H1 (cell line): Measurements from ENCODE around the gene MYOM1. TPM values are rescaled to one million over a fixed set of nuclear protein-coding genes. Genes with fewer than 3 reads are reported as not detected.

Source experiments
- CTCF ChIA-PET: fragments of 300-600 bp; sonication (Branson Sonifier 250); formaldehyde crosslinking; loops from one replicate; lab custom pipeline; 2021; ENCODE audit not compliant: partially characterized antibody; lab: Charles Lee
- POLR2A ChIA-PET: fragments of 300-600 bp; sonication (Branson Sonifier 250); formaldehyde crosslinking; loops from one replicate; lab custom pipeline; 2021; ENCODE audit warnings: inconsistent platforms; ENCODE audit not compliant: partially characterized antibody; lab: Charles Lee
- DNase-seq, 2 experiments: peaks; one replicate each; pipeline versions ENCODE4 v3.0.0 to v3.0.0-alpha.2; 2010 to 2022; ENCODE audit warnings: low spot score in 2 of 2, low read depth in 1 of 2, mixed read lengths in 1 of 2
- FAIRE-seq: peaks from 2 replicates; lab custom pipeline; 2011; peaks lifted over from hg19 to GRCh38; lab: Jason Lieb, UNC
- H2AFZ ChIP-seq: 2 replicates; pipeline ENCODE4 v1.8.1; 2012; ENCODE audit warnings: low read length, inconsistent platforms
- H2AK5ac ChIP-seq: 2 replicates; pipeline ENCODE4 v1.6.1; 2013; ENCODE audit warnings: low read depth, low read length
- H2BK120ac ChIP-seq: replicated peaks from 2 replicates; pipeline ENCODE3; 2013; ENCODE audit warnings: low read depth, low read length, inconsistent platforms
- H2BK12ac ChIP-seq: 2 replicates; pipeline ENCODE4 v1.6.1; 2013; ENCODE audit warnings: low read depth, low read length
- H2BK15ac ChIP-seq: 2 replicates; pipeline ENCODE4 v1.6.1; 2013; ENCODE audit warnings: low read length
- H2BK20ac ChIP-seq: 2 replicates; pipeline ENCODE4 v1.6.1; 2013; ENCODE audit warnings: low read length
- H2BK5ac ChIP-seq: 2 replicates; pipeline ENCODE4 v1.6.1; 2013; ENCODE audit warnings: low read depth, low read length
- H3K14ac ChIP-seq: 2 replicates; pipeline ENCODE4 v1.6.1; 2013; ENCODE audit warnings: inconsistent platforms; ENCODE audit not compliant: insufficient read length
- H3K18ac ChIP-seq: 2 replicates; pipeline ENCODE4 v1.6.1; 2013; ENCODE audit warnings: low read length; ENCODE audit errors: extremely low read depth
- H3K23ac ChIP-seq: 2 replicates; pipeline ENCODE4 v1.6.1; 2013; ENCODE audit warnings: inconsistent platforms; ENCODE audit not compliant: insufficient read length
- H3K23me2 ChIP-seq: 2 replicates; pipeline ENCODE4 v1.6.1; 2013; ENCODE audit warnings: low read depth, low read length
- H3K27ac ChIP-seq: 2 replicates; pipeline ENCODE4 v1.6.1; 2011; ENCODE audit warnings: low read depth, low read length, inconsistent platforms
- H3K27me3 ChIP-seq, 4 experiments: replicated peaks in 1 of 4; 1 replicate in 1 of 4; 2 replicates in 3 of 4; pipeline versions ENCODE4 v1.6.1 to v1.8.1; 2011 to 2013; ENCODE audit warnings: low read length in 3 of 4, mild to moderate bottlenecking in 3 of 4, inconsistent platforms in 2 of 4, mixed read lengths in 2 of 4, moderate library complexity in 1 of 4; ENCODE audit not compliant: control insufficient read depth in 3 of 4, insufficient read depth in 3 of 4; ENCODE audit errors: extremely low read depth in 1 of 4
- H3K36me3 ChIP-seq, 4 experiments: 2 replicates each; pipeline versions ENCODE4 v1.6.1 to v1.8.1; 2011 to 2013; ENCODE audit warnings: mild to moderate bottlenecking in 4 of 4, low read length in 3 of 4, moderate library complexity in 2 of 4, control low read depth in 1 of 4, inconsistent platforms in 1 of 4; ENCODE audit not compliant: insufficient read depth in 4 of 4, control insufficient read depth in 2 of 4
- H3K4ac ChIP-seq: replicated peaks from 2 replicates; pipeline ENCODE3; 2013; ENCODE audit warnings: low read length, low read depth, mixed read lengths, inconsistent platforms; ENCODE audit not compliant: insufficient read length
- H3K4me1 ChIP-seq, 4 experiments: replicated peaks in 1 of 4; 1 replicate in 1 of 4; 2 replicates in 3 of 4; pipeline versions ENCODE4 v1.6.1 to v1.8.1; 2011 to 2013; ENCODE audit warnings: low read length in 3 of 4, inconsistent platforms in 2 of 4, mixed read lengths in 1 of 4; ENCODE audit not compliant: insufficient read depth in 4 of 4, control insufficient read depth in 3 of 4
- H3K4me2 ChIP-seq, 2 experiments: 2 replicates each; pipeline versions ENCODE4 v1.6.1 to v1.8.1; 2011 to 2013; ENCODE audit warnings: low read depth in 2 of 2, low read length in 2 of 2, control low read depth in 1 of 2, inconsistent platforms in 1 of 2, mild to moderate bottlenecking in 1 of 2; ENCODE audit not compliant: insufficient read depth in 1 of 2
- H3K4me3 ChIP-seq, 4 experiments: fragments of 200-600, 300-600 bp in 1 of 4; sonication (generic), shearing (Covaris generic), sonication (Bioruptor Twin) in 1 of 4; 2 replicates each; pipeline versions ENCODE4 v1.5.1 to v1.8.1; 2011 to 2016; ENCODE audit warnings: low read length in 4 of 4, low read depth in 3 of 4, control low read depth in 2 of 4, inconsistent platforms in 2 of 4, mild to moderate bottlenecking in 2 of 4, mixed read lengths in 1 of 4, moderate library complexity in 1 of 4; ENCODE audit not compliant: insufficient read depth in 2 of 4; ENCODE audit errors: extremely low read depth in 1 of 4
- H3K56ac ChIP-seq: replicated peaks from 2 replicates; pipeline ENCODE3; 2013; ENCODE audit warnings: low read depth, mild to moderate bottlenecking, mixed read lengths, low read length, inconsistent platforms; ENCODE audit not compliant: insufficient read length
- H3K79me1 ChIP-seq: 2 replicates; pipeline ENCODE4 v1.6.1; 2013; ENCODE audit warnings: low read depth, low read length, control low read depth
- H3K79me2 ChIP-seq, 2 experiments: 2 replicates each; pipeline versions ENCODE4 v1.6.1 to v1.8.1; 2012 to 2013; ENCODE audit warnings: low read length in 2 of 2, mild to moderate bottlenecking in 2 of 2, inconsistent platforms in 1 of 2; ENCODE audit not compliant: insufficient read depth in 2 of 2, control insufficient read depth in 1 of 2
- H3K9ac ChIP-seq, 4 experiments: replicated peaks in 1 of 4; 1 replicate in 1 of 4; 2 replicates in 3 of 4; pipeline versions ENCODE4 v1.6.1 to v1.8.1; 2011 to 2013; ENCODE audit warnings: low read depth in 3 of 4, low read length in 3 of 4, control low read depth in 2 of 4, mild to moderate bottlenecking in 2 of 4, moderate library complexity in 2 of 4, inconsistent platforms in 1 of 4; ENCODE audit errors: extremely low read depth in 1 of 4
- H3K9me3 ChIP-seq, 2 experiments: 2 replicates each; pipeline versions ENCODE4 v1.6.1 to v1.8.1; 2012 to 2013; ENCODE audit warnings: mild to moderate bottlenecking in 2 of 2, moderate library complexity in 2 of 2, control low read depth in 1 of 2, inconsistent platforms in 1 of 2, low read depth in 1 of 2, low read length in 1 of 2, mixed read lengths in 1 of 2; ENCODE audit not compliant: insufficient read depth in 2 of 2
- H4K20me1 ChIP-seq, 2 experiments: replicated peaks in 1 of 2; 2 replicates each; pipeline versions ENCODE3 to v1.8.1; 2011 to 2013; ENCODE audit warnings: inconsistent platforms in 2 of 2, low read length in 2 of 2, mild to moderate bottlenecking in 1 of 2; ENCODE audit not compliant: insufficient read depth in 2 of 2, control insufficient read depth in 1 of 2
- H4K5ac ChIP-seq: 2 replicates; pipeline ENCODE4 v1.6.1; 2013; ENCODE audit warnings: low read length, low read depth, mixed read lengths, inconsistent platforms; ENCODE audit not compliant: insufficient read length
- H4K8ac ChIP-seq: 2 replicates; pipeline ENCODE4 v1.8.0; 2013; ENCODE audit warnings: mild to moderate bottlenecking, moderate library complexity, low read length, inconsistent platforms; ENCODE audit not compliant: insufficient read depth; ENCODE audit errors: extremely low read depth
- H4K91ac ChIP-seq: replicated peaks from 2 replicates; pipeline ENCODE3; 2013; ENCODE audit warnings: low read length, mixed read lengths, inconsistent platforms; ENCODE audit not compliant: insufficient read length
- CBX8 ChIP-seq: fragments of 300-800, 300-1000 bp; sonication (generic); IDR thresholded peaks from 2 replicates; pipeline ENCODE4 v1.7.1; 2016; ENCODE audit warnings: low read depth, low read length, borderline replicate concordance
- E2F6 ChIP-seq: IDR thresholded peaks from 2 replicates; pipeline ENCODE4 v1.6.1; 2012; ENCODE audit warnings: inconsistent platforms
- FOSL1 ChIP-seq: IDR thresholded peaks from 2 replicates; pipeline ENCODE4 v1.6.1; 2011; ENCODE audit warnings: mild to moderate bottlenecking, low read depth, low read length, moderate library complexity; ENCODE audit not compliant: insufficient read depth
- KDM1A ChIP-seq: fragments of 200-600, 300-600 bp; sonication (generic); IDR thresholded peaks from 2 replicates; pipeline ENCODE4 v1.7.1; 2016; ENCODE audit warnings: mild to moderate bottlenecking, low read length, borderline replicate concordance
- RAD21 ChIP-seq, 2 experiments: IDR thresholded peaks in 1 of 2; conservative IDR thresholded peaks in 1 of 2; 2 replicates each; pipeline ENCODE4 v1.6.1; 2011; ENCODE audit warnings: low read depth in 2 of 2, low read length in 2 of 2, improper control_type of control experiment in 1 of 2, inconsistent platforms in 1 of 2, mild to moderate bottlenecking in 1 of 2, moderate library complexity in 1 of 2
- TBP ChIP-seq: IDR thresholded peaks from 2 replicates; pipeline ENCODE4 v1.6.1; 2011; ENCODE audit warnings: low read depth, low read length, improper control_type of control experiment
- TCF12 ChIP-seq: IDR thresholded peaks from 2 replicates; pipeline ENCODE4 v1.6.1; 2011; ENCODE audit warnings: low read depth, mild to moderate bottlenecking, low read length
- WGBS, 2 experiments: shearing (Covaris generic) in 1 of 2; methylation state at CpG; one replicate each; pipeline versions ENCODE4 v1.1.6 to v1.1.7; 2013 to 2015; ENCODE audit warnings: low lambda C conversion rate in 2 of 2, mixed read lengths in 2 of 2, inconsistent platforms in 1 of 2, low coverage in 1 of 2, missing lambda C conversion rate in 1 of 2; ENCODE audit not compliant: insufficient replicate concordance in 2 of 2, insufficient coverage in 1 of 2, insufficient read length in 1 of 2; ENCODE audit errors: extremely low coverage in 1 of 2, missing lambda C conversion rate in 1 of 2; 5-methylcytosine and 5-hydroxymethylcytosine counted together
- polyA plus RNA-seq, 7 experiments: library from polyadenylated mRNA; depleted of rRNA in 3 of 7; stranded (reverse) in 5 of 7; unstranded in 2 of 7; fragments of >200 nt in 5 of 7; fragments of 200-250 nt in 2 of 7; gene quantifications; 1 replicate in 5 of 7; 2 replicates in 1 of 7; 4 replicates in 1 of 7; pipeline versions ENCODE4 v1.2.1 to v1.2.3, GENCODE V29; 2011 to 2013; ENCODE audit warnings: missing spikeins in 2 of 7, mixed read lengths in 2 of 7
- total RNA-seq: library from RNA; stranded (reverse); fragmentation: NEBNext Ultra II Directional; extraction: Animal tissue kit (Norgen Biotek cat#: 25700); gene quantifications from 2 replicates; pipeline ENCODE4 v1.2.1, GENCODE V29; 2021
- TF ChIP-seq, protein P1 (sequence below): IDR thresholded peaks from 2 replicates; pipeline ENCODE4 v1.6.1; 2011; ENCODE audit warnings: low read depth, mild to moderate bottlenecking, low read length; ENCODE audit not compliant: insufficient read depth

Gene MYOM1
- total and polyA plus RNA-seq, 2 of the 8 experiments (the other 6 are each of a cell fraction or from before 2014, with no cell fraction given) = 0.06 to 0.32 TPM

DNA sequence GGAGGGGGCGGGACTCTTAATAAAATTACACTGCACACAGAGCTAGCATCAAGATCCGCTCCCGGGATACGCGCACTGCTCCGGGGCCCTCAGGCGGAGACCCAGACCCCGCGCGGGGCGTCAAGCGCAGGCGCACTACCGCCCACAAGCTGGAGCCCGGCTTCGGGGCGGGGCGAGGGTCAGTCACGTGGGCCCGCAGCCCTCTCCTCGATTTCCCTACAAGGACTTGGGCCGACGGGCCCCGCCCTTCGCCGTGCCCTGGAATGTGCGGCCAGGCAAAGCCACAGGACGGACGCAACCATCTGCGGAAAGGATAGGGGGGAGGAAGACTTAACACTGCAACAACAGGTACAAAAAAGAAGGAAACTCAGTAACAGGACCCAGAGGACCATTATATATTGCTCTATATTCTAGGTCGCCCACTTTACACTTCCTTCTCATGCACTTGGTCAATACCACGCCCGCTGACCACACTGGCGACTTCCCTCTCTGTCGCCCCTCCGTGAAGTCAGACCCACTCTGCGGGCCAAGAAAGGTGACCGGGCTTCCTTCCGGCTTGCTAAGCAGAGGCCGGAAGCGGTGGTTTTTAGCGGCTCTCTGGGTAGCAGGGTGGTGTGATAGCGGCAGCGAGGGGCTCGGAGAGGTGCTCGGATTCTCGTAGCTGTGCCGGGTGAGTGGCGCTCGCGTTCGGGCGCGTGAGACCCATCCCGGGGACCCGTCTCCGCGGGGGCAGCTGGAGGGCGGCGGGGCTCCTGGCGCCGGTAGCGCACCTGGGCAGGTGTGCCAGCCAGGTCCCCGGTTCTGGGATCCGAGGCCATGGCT is 27.7 kb upstream of the MYOM1 start, which contains the start of gene MYL12A:
Gene MYL12A (plus strand): TSS at position 562 of the 822 bp plus-strand sequence. CDS start 5,447 bp downstream, outside the sequence.
- Histone ChIP-seq H2AFZ (peak within 1 kb of the TSS; percentile 97; the same call in 1 of the 2 replicates), H2BK20ac (peak within 1 kb of the TSS; percentile 68; the same call in 1 of the 2 replicates), H3K36me3 (peaks cover 0 to 4% (median 2%) of the 10 kb centered on the region in 4 experiments; a peak in 4 of 8 replicates), H3K4ac (no peak within 1 kb of the TSS), H2BK5ac (peak within 1 kb of the TSS; percentile 99), H3K23ac (no peak within 1 kb of the TSS), H4K5ac (peak within 1 kb of the TSS; percentile 99), H4K20me1 (peaks cover 4 to 10% of the 10 kb centered on the region in 2 experiments), H3K4me3 (peak within 1 kb of the TSS; percentile 86 to 91 (median 89)), H2AK5ac (0 out of 2 replicates have a peak within 1 kb of the TSS, but pooled peaks have one; percentile 46), H3K18ac (peak within 1 kb of the TSS; percentile 92), H3K56ac (peak within 1 kb of the TSS; percentile 84), H3K4me1 (peaks cover 0 to 9% (median 1%) of the 10 kb centered on the region in 4 experiments; a peak in 2 of 7 replicates), H4K91ac (peak within 1 kb of the TSS; percentile 82), H3K9me3 (0 out of 4 replicates have a peak, but pooled peaks cover 0 to under 1% of the 10 kb centered on the region in 2 experiments), H3K79me1 (no peaks in the 10 kb centered on the region), H3K79me2 (peaks cover 8 to 48% of the 10 kb centered on the region in 2 experiments; a peak in 3 of 4 replicates), H3K27ac (peak within 1 kb of the TSS; percentile 99), H2BK120ac (no peak within 1 kb of the TSS), H3K14ac (no peak within 1 kb of the TSS), H3K23me2 (peaks cover 7% of the 10 kb centered on the region; the same call in 1 of the 2 replicates), H3K27me3 (no peaks in the 10 kb centered on the region), H2BK12ac (peak within 1 kb of the TSS; percentile 94), H3K9ac (peak within 1 kb of the TSS; percentile 93 to 99 (median 98)), H2BK15ac (0 out of 2 replicates have a peak within 1 kb of the TSS, but pooled peaks have one; percentile 81), H4K8ac (peak within 1 kb of the TSS; percentile 95), H3K4me2 (peak within 1 kb of the TSS; percentile 82 to 83)
- DNase-seq (peak; percentile 98), FAIRE-seq (peak; percentile 73)
- POLR2A ChIA-PET = interaction anchor here (0.6 to 6.3 kb wide), 31 partner anchors 9 to 591 kb away, joined by 3 to 60 read pairs (median 4); partner anchors contain the start of genes LPIN2, MYL12B, MYOM1 and SMCHD1
- CTCF ChIA-PET = interaction anchor here (0.7 to 3.0 kb wide), 11 partner anchors 9 to 338 kb away, joined by 3 to 13 read pairs (median 3); no protein-coding TSS in a partner anchor
- 1% methylated on average over 55 of the region's 65 CpGs; no CpG with 5 or more reads in 1 of the 2 experiments for WGBS, 2 experiments
- TF ChIP-seq E2F6 (peak; percentile 64), RAD21 (IDR thresholded peaks at IDR 0.05 in 1 of 2, conservative IDR thresholded peaks at IDR 0.05 in 1 of 2; ENCODE audit: low read depth in 2 of 2, low read length in 2 of 2) (no peak), FOSL1 (no peak), CBX8 (no peak), TBP (peak; percentile 93), TCF12 (0 out of 2 replicates have a peak, but pooled peaks have one; percentile 11), KDM1A (no peak)
- TF ChIP-seq, protein P1, sequence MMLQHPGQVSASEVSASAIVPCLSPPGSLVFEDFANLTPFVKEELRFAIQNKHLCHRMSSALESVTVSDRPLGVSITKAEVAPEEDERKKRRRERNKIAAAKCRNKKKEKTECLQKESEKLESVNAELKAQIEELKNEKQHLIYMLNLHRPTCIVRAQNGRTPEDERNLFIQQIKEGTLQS = peak; percentile 78
